ENCODE data around the gene PPARGC1A.

Gene PPARGC1A

GRCh38 chr4:23889814-23890341, at the start of gene PPARGC1A:
Gene PPARGC1A, minus strand, starts transcription at chr4:23890047. Its CDS starts 90 bp downstream, at chr4:23889957.
- TF ChIP-seq CREB1 (IDR thresholded peaks at IDR 0.05; ENCODE audit: low read depth) (0 out of 2 replicates have a peak, but pooled peaks have one; percentile 43), USF1 (IDR thresholded peaks at IDR 0.05) (peak; percentile 90), YY1 (IDR thresholded peaks at IDR 0.05; ENCODE audit: low read depth) (no peak), EP300 (IDR thresholded peaks at IDR 0.05; ENCODE audit: borderline replicate concordance) (no peak), EGR1 (IDR thresholded peaks at IDR 0.05) (no peak), TAF1 (IDR thresholded peaks at IDR 0.05; ENCODE audit: low read depth) (no peak), REST (IDR thresholded peaks at IDR 0.05; ENCODE audit: low read depth) (no peak), TCF12 (IDR thresholded peaks at IDR 0.05; ENCODE audit: low read depth) (no peak), FOXM1 (IDR thresholded peaks at IDR 0.05; ENCODE audit: borderline replicate concordance, low read depth) (no peak), CEBPB (IDR thresholded peaks at IDR 0.05) (no peak), MAX (IDR thresholded peaks at IDR 0.05) (peak; percentile 27), ZBTB7A (IDR thresholded peaks at IDR 0.05; ENCODE audit: low read depth) (no peak), TEAD4 (IDR thresholded peaks at IDR 0.05) (no peak), NFIC (IDR thresholded peaks at IDR 0.05) (no peak), RAD21 (IDR thresholded peaks at IDR 0.05; ENCODE audit: low read depth) (no peak)

- no peak for TF ChIP-seq TAF1 (IDR thresholded peaks at IDR 0.05; ENCODE audit: low read depth)
- no peak for TF ChIP-seq ZBTB7A (IDR thresholded peaks at IDR 0.05; ENCODE audit: low read depth)
- TF ChIP-seq TCF12 (IDR thresholded peaks at IDR 0.05; ENCODE audit: low read depth), result no peak
- TF ChIP-seq RAD21 (IDR thresholded peaks at IDR 0.05; ENCODE audit: low read depth), result no peak
- TF ChIP-seq TEAD4 (IDR thresholded peaks at IDR 0.05), result no peak
- no peak for TF ChIP-seq FOXM1 (IDR thresholded peaks at IDR 0.05; ENCODE audit: borderline replicate concordance, low read depth)
- TF ChIP-seq YY1 (IDR thresholded peaks at IDR 0.05; ENCODE audit: low read depth), result no peak
- TF ChIP-seq EGR1 (IDR thresholded peaks at IDR 0.05), result no peak
- no peak for TF ChIP-seq EP300 (IDR thresholded peaks at IDR 0.05; ENCODE audit: borderline replicate concordance)
- TF ChIP-seq REST (IDR thresholded peaks at IDR 0.05; ENCODE audit: low read depth), result no peak
- no peak for TF ChIP-seq USF1 (IDR thresholded peaks at IDR 0.05)
- TF ChIP-seq CEBPB (IDR thresholded peaks at IDR 0.05), result no peak
- TF ChIP-seq NFIC (IDR thresholded peaks at IDR 0.05), result no peak
- no peak for TF ChIP-seq MAX (IDR thresholded peaks at IDR 0.05)
- TF ChIP-seq CREB1 (IDR thresholded peaks at IDR 0.05; ENCODE audit: low read depth), result no peak
These were observed 48.9 kb upstream of the PPARGC1A start for GRCh38 chr4:23938796-23939195.

GRCh38 chr4:23937173-23937572, 47.3 kb upstream of the PPARGC1A start:
- TF ChIP-seq TAF1 (IDR thresholded peaks at IDR 0.05; ENCODE audit: low read depth), result no peak
- TF ChIP-seq NFIC (IDR thresholded peaks at IDR 0.05), result peak; percentile 56

- TF ChIP-seq TEAD4 (IDR thresholded peaks at IDR 0.05), result peak; percentile 99
- TF ChIP-seq NFIC (IDR thresholded peaks at IDR 0.05), result peak; percentile 93
- 0 out of 2 replicates have a peak, but pooled peaks have one; percentile 40 for TF ChIP-seq USF1 (IDR thresholded peaks at IDR 0.05)
- TF ChIP-seq TAF1 (IDR thresholded peaks at IDR 0.05; ENCODE audit: low read depth), result no peak
- TF ChIP-seq CREB1 (IDR thresholded peaks at IDR 0.05; ENCODE audit: low read depth), result no peak
- peak; percentile 94 for TF ChIP-seq EP300 (IDR thresholded peaks at IDR 0.05; ENCODE audit: borderline replicate concordance)
- TF ChIP-seq YY1 (IDR thresholded peaks at IDR 0.05; ENCODE audit: low read depth), result no peak
- TF ChIP-seq EGR1 (IDR thresholded peaks at IDR 0.05), result no peak
- peak; percentile 60 for TF ChIP-seq RAD21 (IDR thresholded peaks at IDR 0.05; ENCODE audit: low read depth)
- TF ChIP-seq FOXM1 (IDR thresholded peaks at IDR 0.05; ENCODE audit: borderline replicate concordance, low read depth), result peak; percentile 38; the same call in 1 of the 2 replicates
- TF ChIP-seq REST (IDR thresholded peaks at IDR 0.05; ENCODE audit: low read depth), result no peak
- TF ChIP-seq ZBTB7A (IDR thresholded peaks at IDR 0.05; ENCODE audit: low read depth), result no peak
- TF ChIP-seq MAX (IDR thresholded peaks at IDR 0.05), result peak; percentile 88
- peak; percentile 94 for TF ChIP-seq CEBPB (IDR thresholded peaks at IDR 0.05)
- peak; percentile 90 for TF ChIP-seq TCF12 (IDR thresholded peaks at IDR 0.05; ENCODE audit: low read depth)
These were observed 45.1 kb upstream of the PPARGC1A start for GRCh38 chr4:23934915-23935314.

Data from Ishikawa (cell line).